ENCODE measurements around the gene KCNK3. TPM values are rescaled to one million over a fixed set of nuclear protein-coding genes. Genes with fewer than 3 reads are reported as not detected.
"Not testable (repeated sequence)": the region's sequence is repeated elsewhere in the genome, so short reads cannot be mapped to it uniquely, and the experiment has no call there.

Gene KCNK3
- total RNA-seq, 3 donors from 2014 or later (not counting 1 experiment from before 2014, with no cell fraction given): not detected

DNA sequence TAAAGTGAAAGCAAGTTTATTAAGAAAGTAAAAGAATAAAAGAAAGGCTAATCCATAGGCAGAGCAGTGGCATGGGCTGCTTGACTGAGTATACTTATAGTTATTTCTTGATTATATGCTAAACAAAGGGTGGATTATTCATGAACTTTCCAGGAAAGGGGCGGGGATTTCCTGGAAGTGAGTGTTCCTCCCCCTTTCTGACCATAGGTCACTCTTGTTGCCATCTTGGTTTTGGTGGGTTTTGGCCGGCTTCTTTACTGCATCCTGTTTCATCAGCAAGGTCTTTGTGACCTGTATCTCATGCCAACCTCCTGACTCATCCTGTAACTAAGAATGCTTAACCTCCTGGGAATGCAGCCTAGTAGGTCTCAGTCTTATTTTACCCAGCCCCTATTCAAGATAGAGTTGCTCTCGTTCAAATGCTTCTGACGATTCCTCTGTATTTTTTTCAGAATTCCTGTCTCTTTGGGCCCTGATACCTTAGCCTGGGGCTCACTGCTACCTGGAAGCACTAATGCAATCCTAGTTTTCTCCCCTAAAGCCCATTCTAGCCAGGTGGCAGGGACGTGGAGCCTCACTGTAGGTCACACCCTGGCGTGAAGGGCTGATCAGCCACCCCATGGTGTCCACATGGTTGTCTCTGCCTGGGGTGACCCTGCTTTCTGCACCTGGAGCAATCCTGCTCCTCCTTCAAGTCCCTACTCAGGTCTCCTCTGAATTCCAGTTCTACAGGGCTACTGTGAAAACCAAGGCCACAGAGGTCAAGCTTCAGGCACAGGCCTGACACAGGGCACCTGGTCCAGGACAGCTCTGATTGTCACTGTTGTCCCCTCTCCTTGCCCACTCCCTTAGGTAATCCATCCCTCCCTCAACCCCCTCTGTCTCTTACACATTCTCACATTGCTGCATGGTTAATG is 65.6 kb downstream of the KCNK3 start:
- H3K27ac ChIP-seq (ENCODE audit: low read length): no peak overlapping the region
- Mint-ChIP-seq H3K4me1 (peaks cover 0 to 8% of the 10 kb centered on the region in 2 donors), H3K27me3 (ENCODE audit: low read depth in 2 of 2) (no peaks in the 10 kb centered on the region), H3K36me3 (no peaks in the 10 kb centered on the region), H3K9me3 (no peaks in the 10 kb centered on the region), H3K27ac (peak overlapping the region in 1 of 2 donors; percentile 37), H3K4me3 (peak overlapping the region; percentile 21)
- WGBS (ENCODE audit: insufficient coverage): 69% methylated on average over 6 of the region's 6 CpGs
- ATAC-seq: peak in 1 of 3 donors; percentile 46
- no peaks in the 10 kb centered on the region for H3K27me3 ChIP-seq (ENCODE audit: control insufficient read depth, insufficient read depth, low read length)
- no peaks in the 10 kb centered on the region for H3K9me3 ChIP-seq (ENCODE audit: control insufficient read depth, insufficient read depth, low read length)
- intact Hi-C loops (cut with micrococcal nuclease): no loop called here
- TF ChIP-seq, protein P1, sequence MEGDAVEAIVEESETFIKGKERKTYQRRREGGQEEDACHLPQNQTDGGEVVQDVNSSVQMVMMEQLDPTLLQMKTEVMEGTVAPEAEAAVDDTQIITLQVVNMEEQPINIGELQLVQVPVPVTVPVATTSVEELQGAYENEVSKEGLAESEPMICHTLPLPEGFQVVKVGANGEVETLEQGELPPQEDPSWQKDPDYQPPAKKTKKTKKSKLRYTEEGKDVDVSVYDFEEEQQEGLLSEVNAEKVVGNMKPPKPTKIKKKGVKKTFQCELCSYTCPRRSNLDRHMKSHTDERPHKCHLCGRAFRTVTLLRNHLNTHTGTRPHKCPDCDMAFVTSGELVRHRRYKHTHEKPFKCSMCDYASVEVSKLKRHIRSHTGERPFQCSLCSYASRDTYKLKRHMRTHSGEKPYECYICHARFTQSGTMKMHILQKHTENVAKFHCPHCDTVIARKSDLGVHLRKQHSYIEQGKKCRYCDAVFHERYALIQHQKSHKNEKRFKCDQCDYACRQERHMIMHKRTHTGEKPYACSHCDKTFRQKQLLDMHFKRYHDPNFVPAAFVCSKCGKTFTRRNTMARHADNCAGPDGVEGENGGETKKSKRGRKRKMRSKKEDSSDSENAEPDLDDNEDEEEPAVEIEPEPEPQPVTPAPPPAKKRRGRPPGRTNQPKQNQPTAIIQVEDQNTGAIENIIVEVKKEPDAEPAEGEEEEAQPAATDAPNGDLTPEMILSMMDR (IDR thresholded peaks at IDR 0.05): no peak
- no peaks in the 10 kb centered on the region for H3K36me3 ChIP-seq (ENCODE audit: control insufficient read depth, insufficient read depth, low read length)
- no peak overlapping the region for H3K4me3 ChIP-seq (ENCODE audit: low read length)
- no peak for DNase-seq
- H3K4me1 ChIP-seq (ENCODE audit: control insufficient read depth, insufficient read depth, low read length): peaks cover 5% of the 10 kb centered on the region

DNA sequence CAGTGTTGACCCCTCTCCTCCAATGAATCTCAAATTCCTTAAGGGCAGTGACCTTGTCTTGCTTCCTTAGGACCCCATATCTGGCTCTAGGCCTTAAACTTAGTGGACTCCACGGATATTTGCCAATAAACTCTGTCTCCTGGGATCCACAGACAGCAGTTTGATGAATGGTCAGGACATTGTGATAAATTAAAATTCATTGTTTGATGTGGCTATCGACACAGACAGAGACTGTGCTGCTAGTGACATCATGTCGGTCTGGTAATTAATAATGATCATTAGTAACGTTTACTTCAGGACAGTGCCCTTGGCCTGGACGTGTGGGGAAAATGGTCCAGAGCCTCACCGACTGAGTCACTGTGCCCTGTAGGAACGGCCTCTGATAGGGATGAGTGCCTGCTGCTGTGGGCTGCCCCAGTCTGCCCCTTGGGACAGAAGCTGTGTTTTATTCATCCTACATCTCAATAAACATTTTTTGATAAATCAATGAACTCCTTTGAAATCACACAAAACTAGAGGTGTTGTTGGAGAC is 66.3 kb downstream of the KCNK3 start:
- no peak overlapping the region for H3K27ac ChIP-seq (ENCODE audit: low read length)

DNA sequence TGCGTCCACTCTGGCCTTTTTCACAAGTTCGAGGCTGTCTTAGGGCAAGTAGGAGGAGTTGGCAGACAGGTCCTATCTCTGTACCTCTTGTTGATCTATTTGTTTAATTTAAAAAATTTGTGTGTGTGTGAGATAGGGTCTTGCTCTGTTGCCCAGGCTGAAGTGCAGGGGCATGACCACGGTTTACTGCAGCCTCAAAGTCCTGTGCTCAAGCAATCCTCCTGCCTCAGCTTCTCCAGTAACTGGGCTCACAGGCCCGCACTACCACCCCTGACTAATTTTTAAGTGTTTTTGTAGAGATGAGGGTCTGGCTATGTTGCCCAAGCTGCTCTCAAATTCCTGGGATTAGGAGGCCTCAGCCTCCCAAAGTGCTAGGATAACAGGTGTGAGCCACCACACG is 67.3 kb downstream of the KCNK3 start:
- Mint-ChIP-seq H3K27me3 (ENCODE audit: low read depth in 2 of 2) (no peaks in the 10 kb centered on the region), H3K27ac (no peak overlapping the region), H3K36me3 (no peaks in the 10 kb centered on the region), H3K9me3 (no peaks in the 10 kb centered on the region), H3K4me1 (peaks cover 9 to 13% of the 10 kb centered on the region in 2 donors), H3K4me3 (no peak overlapping the region)
- DNase-seq: no peak
- WGBS (ENCODE audit: insufficient coverage): 91% methylated on average over 5 of the region's 5 CpGs
- no peak overlapping the region for H3K4me3 ChIP-seq (ENCODE audit: low read length)
- peaks cover 17% of the 10 kb centered on the region for H3K4me1 ChIP-seq (ENCODE audit: control insufficient read depth, insufficient read depth, low read length)
- TF ChIP-seq, protein P1 (IDR thresholded peaks at IDR 0.05): no peak
- H3K36me3 ChIP-seq (ENCODE audit: control insufficient read depth, insufficient read depth, low read length): no peaks in the 10 kb centered on the region
- intact Hi-C loops (cut with micrococcal nuclease): no loop called here
- H3K27me3 ChIP-seq (ENCODE audit: control insufficient read depth, insufficient read depth, low read length): no peaks in the 10 kb centered on the region
- ATAC-seq: no peak
- H3K27ac ChIP-seq (ENCODE audit: low read length): no peak overlapping the region
- no peaks in the 10 kb centered on the region for H3K9me3 ChIP-seq (ENCODE audit: control insufficient read depth, insufficient read depth, low read length)

More for the DNA sequence above, 66.3 kb downstream of the KCNK3 start:
- Histone ChIP-seq H3K27me3 (ENCODE audit: control insufficient read depth, insufficient read depth, low read length) (no peaks in the 10 kb centered on the region), H3K4me1 (ENCODE audit: control insufficient read depth, insufficient read depth, low read length) (peaks cover 13% of the 10 kb centered on the region), H3K4me3 (ENCODE audit: low read length) (no peak overlapping the region), H3K36me3 (ENCODE audit: control insufficient read depth, insufficient read depth, low read length) (no peaks in the 10 kb centered on the region), H3K9me3 (ENCODE audit: control insufficient read depth, insufficient read depth, low read length) (no peaks in the 10 kb centered on the region)
- 96% methylated on average over 7 of the region's 7 CpGs for WGBS (ENCODE audit: insufficient coverage)
- Mint-ChIP-seq H3K27me3 (ENCODE audit: low read depth in 2 of 2) (no peaks in the 10 kb centered on the region), H3K4me3 (no peak overlapping the region), H3K36me3 (no peaks in the 10 kb centered on the region), H3K27ac (peak overlapping the region in 1 of 2 donors; percentile 37), H3K9me3 (no peaks in the 10 kb centered on the region), H3K4me1 (peaks cover 4 to 8% of the 10 kb centered on the region in 2 donors)
- ATAC-seq (no peak), DNase-seq (no peak)
- TF ChIP-seq, protein P1 (IDR thresholded peaks at IDR 0.05): no peak
- intact Hi-C loops (cut with micrococcal nuclease): no loop called here

DNA sequence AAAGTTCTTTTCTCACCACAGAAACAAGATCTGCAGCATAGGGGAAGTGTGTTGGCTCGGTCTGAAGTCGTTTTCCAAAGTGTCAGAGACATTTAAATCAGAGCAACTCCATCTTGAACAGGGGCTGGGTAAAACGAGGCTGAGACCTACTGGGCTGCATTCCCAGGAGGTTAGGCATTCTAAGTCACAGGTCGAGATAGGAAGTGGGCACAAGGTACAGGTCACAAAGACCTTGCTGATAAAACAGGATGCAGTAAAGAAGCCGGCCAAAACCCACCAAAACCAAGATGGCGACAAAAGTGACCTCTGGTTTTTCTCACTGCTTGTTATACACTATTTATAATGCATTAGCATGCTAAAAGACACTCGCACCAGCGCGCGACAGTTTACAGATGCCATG is 68.5 kb downstream of the KCNK3 start:
- DNase-seq; H3K36me3 Mint-ChIP-seq; intact Hi-C loops (cut with micrococcal nuclease); H3K36me3 ChIP-seq (ENCODE audit: control insufficient read depth, insufficient read depth, low read length); H3K27me3 ChIP-seq (ENCODE audit: control insufficient read depth, insufficient read depth, low read length); H3K27ac Mint-ChIP-seq; H3K4me3 ChIP-seq (ENCODE audit: low read length); H3K9me3 Mint-ChIP-seq; H3K27me3 Mint-ChIP-seq (ENCODE audit: low read depth in 2 of 2); ATAC-seq; H3K4me3 Mint-ChIP-seq; H3K9me3 ChIP-seq (ENCODE audit: control insufficient read depth, insufficient read depth, low read length); H3K27ac ChIP-seq (ENCODE audit: low read length): not testable (repeated sequence)
- WGBS (ENCODE audit: insufficient coverage): 81% methylated on average over 10 of the region's 10 CpGs
- H3K4me1 Mint-ChIP-seq: peaks cover 19 to 25% of the 10 kb centered on the region in 2 donors
- peaks cover 29% of the 10 kb centered on the region for H3K4me1 ChIP-seq (ENCODE audit: control insufficient read depth, insufficient read depth, low read length)
